NB4 (cell line): ENCODE data around the gene CHCHD3.

Experiments used
- CTCF ChIP-seq: IDR thresholded peaks from one replicate; pipeline ENCODE4 v1.5.1; 2012; ENCODE audit warnings: low read depth, low read length
- MYC ChIP-seq: IDR thresholded peaks from 2 replicates; pipeline ENCODE4 v1.6.1; 2011; ENCODE audit warnings: low read depth, low read length
- POLR2A ChIP-seq: IDR thresholded peaks from 2 replicates; pipeline ENCODE4 v1.6.1; 2011; ENCODE audit warnings: mild to moderate bottlenecking; ENCODE audit not compliant: insufficient read length; ENCODE audit errors: extremely low read depth

GRCh38 chr7:132941428-132941827, 140.5 kb downstream of the CHCHD3 start:
- TF ChIP-seq CTCF = no peak
- TF ChIP-seq POLR2A = no peak
- TF ChIP-seq MYC = no peak
